OCI-LY7 (cell line): ENCODE data around the gene SLC31A1. TPM values are rescaled to one million over a fixed set of nuclear protein-coding genes. Genes with fewer than 3 reads are reported as not detected.

ENCODE experiments used
- BruUV-seq: library from RNA; stranded (reverse); fragments of 400-500 nt; replicated peaks from 2 replicates; lab custom pipeline; 2021; lab: Mats Ljungman, UMichigan
- CTCF ChIA-PET: fragments of 300-600 bp; sonication (Branson Sonifier 250); formaldehyde crosslinking; loops from one replicate; lab custom pipeline; 2022; ENCODE audit warnings: antibody characterized with exemption; ENCODE audit not compliant: unreplicated experiment; lab: Charles Lee
- POLR2A ChIA-PET: fragments of 300-600 bp; sonication (Branson Sonifier 250); formaldehyde crosslinking; loops from one replicate; lab custom pipeline; 2022; ENCODE audit warnings: antibody characterized with exemption; lab: Charles Lee
- DNase-seq: peaks from one replicate; pipeline ENCODE4 v3.0.0-alpha.2; 2015; ENCODE audit warnings: low spot score
- H2AFZ ChIP-seq: fragments of 200-600 bp; sonication (generic), shearing (Covaris generic); 2 replicates; pipeline ENCODE4 v1.6.1; 2014; ENCODE audit warnings: mild to moderate bottlenecking, antibody characterized with exemption, low read length, moderate library complexity
- H3K27ac ChIP-seq: fragments of 200-600 bp; sonication (generic); 2 replicates; pipeline ENCODE4 v1.5.1; 2014; ENCODE audit warnings: mixed run types, low read depth, mild to moderate bottlenecking, moderate library complexity, low read length, inconsistent platforms; ENCODE audit not compliant: poor library complexity, severe bottlenecking
- H3K36me3 ChIP-seq: fragments of 200-600 bp; sonication (generic); 2 replicates; pipeline ENCODE4 v1.6.1; 2014; ENCODE audit warnings: mild to moderate bottlenecking, antibody characterized with exemption, low read length, moderate library complexity, mixed read lengths; ENCODE audit not compliant: insufficient read depth
- H3K4me1 ChIP-seq: fragments of 200-600 bp; sonication (generic); 2 replicates; pipeline ENCODE4 v1.5.1; 2014; ENCODE audit warnings: mild to moderate bottlenecking, low read length; ENCODE audit not compliant: insufficient read depth, poor library complexity, severe bottlenecking
- H3K4me2 ChIP-seq: fragments of 200-600 bp; sonication (generic); 2 replicates; pipeline ENCODE4 v1.6.1; 2014; ENCODE audit warnings: mild to moderate bottlenecking, low read length
- H3K4me3 ChIP-seq: fragments of 200-600 bp; sonication (generic); 2 replicates; pipeline ENCODE4 v1.5.1; 2014; ENCODE audit warnings: mild to moderate bottlenecking, low read depth, low read length; ENCODE audit not compliant: poor library complexity, severe bottlenecking
- H3K79me2 ChIP-seq: fragments of 200-600 bp; sonication (generic); 2 replicates; pipeline ENCODE4 v1.6.1; 2016; ENCODE audit warnings: low read depth, mild to moderate bottlenecking, low read length, moderate library complexity, mixed read lengths; ENCODE audit not compliant: insufficient read depth
- H3K9me2 ChIP-seq: fragments of 200-600 bp; sonication (generic); 2 replicates; pipeline ENCODE4 v1.6.1; 2016; ENCODE audit warnings: mild to moderate bottlenecking, low read length, mixed read lengths; ENCODE audit not compliant: insufficient read depth
- H3K9me3 ChIP-seq: fragments of 200-600 bp; sonication (generic); 2 replicates; pipeline ENCODE4 v1.6.1; 2014; ENCODE audit warnings: mild to moderate bottlenecking, mixed run types, low read length, mixed read lengths
- H4K20me1 ChIP-seq: fragments of 200-600 bp; sonication (generic); 2 replicates; pipeline ENCODE4 v1.6.1; 2014; ENCODE audit warnings: mild to moderate bottlenecking, antibody characterized with exemption, low read length, moderate library complexity, mixed read lengths; ENCODE audit not compliant: insufficient read depth
- EZH2phosphoT487 ChIP-seq: fragments of 200-600 bp; sonication (generic); IDR thresholded peaks from 2 replicates; pipeline ENCODE4 v1.6.1; 2018; ENCODE audit warnings: low read depth, borderline replicate concordance, mild to moderate bottlenecking, mixed run types, antibody characterized with exemption, low read length, moderate library complexity, mixed read lengths
- intact Hi-C: fragments of 100-400 bp; cut with micrococcal nuclease; formaldehyde crosslinking; loops from one replicate; pipeline ENCODE4 v1.10.0; 2022; ENCODE audit not compliant: unreplicated experiment
- total RNA-seq, 2 experiments: library from RNA; depleted of rRNA in 1 of 2; stranded (reverse); fragments of >200 nt in 1 of 2; shearing (Covaris generic) in 1 of 2; gene quantifications; 2 replicates each; pipeline ENCODE4 v1.2.3, GENCODE V29; 2014 to 2022
- TF ChIP-seq, protein P1 (sequence below): fragments of 200-600 bp; sonication (generic); conservative IDR thresholded peaks from 2 replicates; pipeline ENCODE4 v1.5.1; 2014; ENCODE audit warnings: mild to moderate bottlenecking, antibody characterized with exemption, low read length, moderate library complexity, mixed read lengths

SLC31A1 gene
- total RNA-seq, 2 experiments from 2014 or later, result 3.9 to 16.7 TPM

- H3K4me1 ChIP-seq, result peaks cover 44% of the 10 kb centered on the region
These were observed 809 bp upstream of the SLC31A1 start for GRCh38 chr9:113220467-113221002.

DNA sequence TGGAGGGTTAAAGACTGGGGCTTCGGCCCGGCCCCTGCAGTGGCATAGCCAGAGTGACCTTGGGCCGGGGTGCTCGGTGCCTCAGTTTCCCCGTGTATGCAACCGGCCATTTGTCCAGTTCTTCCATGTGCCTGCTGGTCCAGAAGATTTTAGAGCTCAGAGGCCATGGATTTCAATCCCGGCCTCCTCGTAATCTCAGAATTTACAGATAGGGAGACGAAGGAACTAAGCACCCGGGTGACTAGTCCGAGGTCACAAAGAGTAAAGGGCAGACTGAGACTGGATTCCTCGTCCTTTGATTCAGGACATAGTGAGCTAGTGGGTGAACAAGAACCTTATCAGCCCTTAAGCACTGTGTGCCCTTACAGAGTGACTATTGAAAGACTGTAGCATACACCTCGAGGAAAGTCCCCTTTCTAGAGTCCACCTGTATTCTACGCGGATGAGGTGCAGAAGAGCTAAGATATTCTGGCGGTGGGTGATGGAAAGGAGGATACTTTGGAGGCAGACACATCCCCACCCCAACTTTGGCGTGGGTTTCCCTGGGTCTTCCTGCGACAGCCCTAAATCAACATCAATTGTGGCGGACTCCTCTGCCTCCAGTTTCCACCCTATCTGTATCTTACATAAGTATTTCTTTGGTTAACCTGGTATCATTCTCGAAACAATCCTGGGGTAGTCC, 597 bp downstream of the SLC31A1 start:
- Histone ChIP-seq H3K36me3 (peaks cover 15% of the 10 kb centered on the region), H3K4me1 (peaks cover 37% of the 10 kb centered on the region), H3K4me3 (peak overlapping the region; percentile 92), H3K9me2 (no peaks in the 10 kb centered on the region), H3K4me2 (peak overlapping the region; percentile 100), H3K27ac (no peak overlapping the region), H3K79me2 (peaks cover 52% of the 10 kb centered on the region), H3K9me3 (no peaks in the 10 kb centered on the region), H2AFZ (peak overlapping the region; percentile 93), H4K20me1 (peaks cover 15% of the 10 kb centered on the region; the same call in 1 of the 2 replicates)
- peak; percentile 14 for DNase-seq
- ChIA-PET CTCF (interaction anchor here (0.6 to 1.7 kb wide), 6 partner anchors 11 to 842 kb away, joined by 3 to 4 read pairs (median 3); partner anchors contain the start of gene HSDL2), POLR2A (interaction anchor here (0.5 to 4.6 kb wide), 9 partner anchors 9 to 1746 kb away, joined by 3 to 31 read pairs (median 6); partner anchors contain the start of genes CDC26 and PRPF4)
- TF ChIP-seq, protein P1, sequence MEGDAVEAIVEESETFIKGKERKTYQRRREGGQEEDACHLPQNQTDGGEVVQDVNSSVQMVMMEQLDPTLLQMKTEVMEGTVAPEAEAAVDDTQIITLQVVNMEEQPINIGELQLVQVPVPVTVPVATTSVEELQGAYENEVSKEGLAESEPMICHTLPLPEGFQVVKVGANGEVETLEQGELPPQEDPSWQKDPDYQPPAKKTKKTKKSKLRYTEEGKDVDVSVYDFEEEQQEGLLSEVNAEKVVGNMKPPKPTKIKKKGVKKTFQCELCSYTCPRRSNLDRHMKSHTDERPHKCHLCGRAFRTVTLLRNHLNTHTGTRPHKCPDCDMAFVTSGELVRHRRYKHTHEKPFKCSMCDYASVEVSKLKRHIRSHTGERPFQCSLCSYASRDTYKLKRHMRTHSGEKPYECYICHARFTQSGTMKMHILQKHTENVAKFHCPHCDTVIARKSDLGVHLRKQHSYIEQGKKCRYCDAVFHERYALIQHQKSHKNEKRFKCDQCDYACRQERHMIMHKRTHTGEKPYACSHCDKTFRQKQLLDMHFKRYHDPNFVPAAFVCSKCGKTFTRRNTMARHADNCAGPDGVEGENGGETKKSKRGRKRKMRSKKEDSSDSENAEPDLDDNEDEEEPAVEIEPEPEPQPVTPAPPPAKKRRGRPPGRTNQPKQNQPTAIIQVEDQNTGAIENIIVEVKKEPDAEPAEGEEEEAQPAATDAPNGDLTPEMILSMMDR, result no peak
- TF ChIP-seq EZH2phosphoT487, result no peak
- intact Hi-C loops, result loop anchor here (1.0 to 2.0 kb wide), 3 partner anchors 53 to 357 kb away; partner anchors contain the start of genes C9orf43, CDC26, POLE3 and PRPF4
- BruUV-seq, result TSS peak; percentile 79

More at GRCh38 chr9:113220467-113221002, 809 bp upstream of the SLC31A1 start:
- Histone ChIP-seq H3K27ac (peak overlapping the region; percentile 89), H3K79me2 (peaks cover 66% of the 10 kb centered on the region), H2AFZ (peak overlapping the region; percentile 81), H3K36me3 (peaks cover 27% of the 10 kb centered on the region), H3K4me2 (peak overlapping the region; percentile 98), H3K4me3 (peak overlapping the region; percentile 92), H4K20me1 (peaks cover 21% of the 10 kb centered on the region; the same call in 1 of the 2 replicates), H3K9me3 (no peaks in the 10 kb centered on the region), H3K9me2 (no peaks in the 10 kb centered on the region)
- DNase-seq, result peak; percentile 25
- intact Hi-C loops, result loop anchor here (1.0 to 2.0 kb wide), 3 partner anchors 54 to 358 kb away; partner anchors contain the start of genes C9orf43, CDC26, POLE3 and PRPF4
- CTCF ChIA-PET, result interaction anchor here (0.6 to 0.9 kb wide), 5 partner anchors 11 to 932 kb away, joined by 3 to 5 read pairs (median 4); no protein-coding TSS in a partner anchor
- TF ChIP-seq, protein P1, result no peak
- no peak for TF ChIP-seq EZH2phosphoT487
- POLR2A ChIA-PET, result interaction anchor here (0.6 to 4.6 kb wide), 14 partner anchors 10 to 1706 kb away, joined by 3 to 31 read pairs (median 4); partner anchors contain the start of genes BSPRY, CDC26 and PRPF4
- TSS peak; percentile 70 for BruUV-seq
